ENCODE results near the gene CORIN.

CORIN gene

DNA sequence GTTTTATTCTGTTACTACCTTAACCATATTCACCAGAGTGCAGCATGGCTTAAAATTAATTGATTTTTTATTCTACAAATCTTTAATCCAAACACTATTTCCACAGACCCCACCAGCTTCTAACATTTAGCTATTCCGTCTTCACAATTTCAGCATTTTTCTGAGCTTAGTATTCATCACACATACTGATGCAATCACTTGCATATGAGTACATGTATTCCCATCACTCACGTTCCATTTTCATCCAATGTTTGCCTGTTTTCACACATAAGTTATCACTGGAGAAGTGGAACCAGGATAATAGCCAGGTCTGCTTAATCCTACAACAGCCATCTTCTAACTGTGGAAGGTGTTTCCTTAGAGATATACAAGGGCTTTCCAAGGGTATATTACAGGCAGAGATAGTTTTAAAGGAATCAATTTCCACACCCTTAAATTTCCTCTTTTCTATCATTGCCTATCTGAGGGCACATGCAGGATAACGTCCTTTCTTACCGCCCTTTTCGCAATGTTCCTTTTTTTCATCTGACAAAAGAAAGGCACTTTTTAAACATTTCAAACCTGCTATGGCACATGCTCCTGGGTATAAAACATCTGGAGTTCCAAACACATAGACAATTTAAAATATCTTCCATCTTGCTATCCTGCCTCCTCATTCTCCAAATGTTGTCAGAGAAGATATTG, 115.8 kb downstream of the CORIN start:
- H3K4me3 ChIP-seq (IDR thresholded peaks at IDR 0.05; ENCODE audit: insufficient read depth, low read depth, low read length), result no peak overlapping the region
- no peak overlapping the region for H2AFZ ChIP-seq (ENCODE audit: low read depth)
- no peaks in the 10 kb centered on the region for H3K4me1 ChIP-seq (ENCODE audit: low read depth, poor library complexity, severe bottlenecking)
- no peaks in the 10 kb centered on the region for H3K79me2 ChIP-seq (ENCODE audit: insufficient read depth, low read depth)
- no peaks in the 10 kb centered on the region for H4K20me1 ChIP-seq (ENCODE audit: insufficient read depth)
- no peaks in the 10 kb centered on the region for H3K27me3 ChIP-seq (ENCODE audit: insufficient read depth, low read depth)
- H3K36me3 ChIP-seq (ENCODE audit: insufficient read depth), result no peaks in the 10 kb centered on the region
- H3K4me2 ChIP-seq, result no peak overlapping the region
- TF ChIP-seq, protein P1, sequence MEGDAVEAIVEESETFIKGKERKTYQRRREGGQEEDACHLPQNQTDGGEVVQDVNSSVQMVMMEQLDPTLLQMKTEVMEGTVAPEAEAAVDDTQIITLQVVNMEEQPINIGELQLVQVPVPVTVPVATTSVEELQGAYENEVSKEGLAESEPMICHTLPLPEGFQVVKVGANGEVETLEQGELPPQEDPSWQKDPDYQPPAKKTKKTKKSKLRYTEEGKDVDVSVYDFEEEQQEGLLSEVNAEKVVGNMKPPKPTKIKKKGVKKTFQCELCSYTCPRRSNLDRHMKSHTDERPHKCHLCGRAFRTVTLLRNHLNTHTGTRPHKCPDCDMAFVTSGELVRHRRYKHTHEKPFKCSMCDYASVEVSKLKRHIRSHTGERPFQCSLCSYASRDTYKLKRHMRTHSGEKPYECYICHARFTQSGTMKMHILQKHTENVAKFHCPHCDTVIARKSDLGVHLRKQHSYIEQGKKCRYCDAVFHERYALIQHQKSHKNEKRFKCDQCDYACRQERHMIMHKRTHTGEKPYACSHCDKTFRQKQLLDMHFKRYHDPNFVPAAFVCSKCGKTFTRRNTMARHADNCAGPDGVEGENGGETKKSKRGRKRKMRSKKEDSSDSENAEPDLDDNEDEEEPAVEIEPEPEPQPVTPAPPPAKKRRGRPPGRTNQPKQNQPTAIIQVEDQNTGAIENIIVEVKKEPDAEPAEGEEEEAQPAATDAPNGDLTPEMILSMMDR (conservative IDR thresholded peaks at IDR 0.05; ENCODE audit: low read depth, low read length), result no peak
- H3K27ac ChIP-seq, result no peak overlapping the region
- no peak overlapping the region for H3K9ac ChIP-seq

DNA sequence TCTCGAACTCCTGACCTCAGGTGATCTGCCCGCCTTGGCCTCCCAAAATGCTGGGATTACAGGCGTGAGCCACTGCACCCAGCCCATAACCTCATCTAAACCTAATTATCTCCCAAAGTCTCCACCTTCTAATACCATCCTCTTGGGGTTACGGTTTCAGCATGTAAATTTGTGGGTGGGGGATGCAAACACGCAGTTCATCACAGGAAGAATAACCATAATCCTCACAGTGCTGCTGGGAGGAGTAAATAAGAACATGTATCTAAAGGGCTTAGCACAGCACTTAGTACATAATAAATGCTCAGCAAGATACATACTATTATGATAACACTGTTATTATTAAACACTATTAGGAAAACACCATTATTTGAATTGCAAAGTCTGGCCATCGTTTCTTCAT, 116.4 kb downstream of the CORIN start:
- Histone ChIP-seq H3K79me2 (ENCODE audit: insufficient read depth, low read depth) (no peaks in the 10 kb centered on the region), H4K20me1 (ENCODE audit: insufficient read depth) (no peaks in the 10 kb centered on the region), H3K36me3 (ENCODE audit: insufficient read depth) (no peaks in the 10 kb centered on the region), H3K4me1 (ENCODE audit: low read depth, poor library complexity, severe bottlenecking) (no peaks in the 10 kb centered on the region), H3K9ac (no peak overlapping the region), H3K4me2 (no peak overlapping the region), H3K27me3 (ENCODE audit: insufficient read depth, low read depth) (no peaks in the 10 kb centered on the region), H2AFZ (ENCODE audit: low read depth) (no peak overlapping the region), H3K27ac (no peak overlapping the region), H3K4me3 (IDR thresholded peaks at IDR 0.05; ENCODE audit: insufficient read depth, low read depth, low read length) (no peak overlapping the region)
- TF ChIP-seq, protein P1 (conservative IDR thresholded peaks at IDR 0.05; ENCODE audit: low read depth, low read length), result no peak

DNA sequence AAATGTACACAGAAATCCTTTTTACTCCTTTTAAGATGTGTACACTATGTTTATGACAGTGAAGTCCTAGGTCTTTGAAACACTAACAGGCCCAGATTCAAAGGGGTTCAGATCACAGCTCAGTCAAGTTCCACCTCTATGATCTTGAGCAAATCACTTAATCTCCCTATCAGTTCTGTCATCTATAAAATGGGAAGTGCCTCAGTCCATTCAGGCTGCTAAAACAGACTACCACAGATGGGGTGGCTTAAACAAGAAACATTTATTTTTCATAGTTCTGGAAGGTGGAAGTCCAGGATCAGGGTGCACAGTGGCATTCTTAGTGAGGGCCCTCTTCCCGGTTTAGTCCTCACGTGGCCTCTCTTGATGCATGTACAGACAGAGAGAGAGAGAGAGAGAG, 117.1 kb downstream of the CORIN start:
- Histone ChIP-seq H3K27ac (no peak overlapping the region), H3K9ac (no peak overlapping the region), H3K4me2 (no peak overlapping the region), H3K4me3 (IDR thresholded peaks at IDR 0.05; ENCODE audit: insufficient read depth, low read depth, low read length) (no peak overlapping the region), H3K36me3 (ENCODE audit: insufficient read depth) (no peaks in the 10 kb centered on the region), H2AFZ (ENCODE audit: low read depth) (no peak overlapping the region), H3K4me1 (ENCODE audit: low read depth, poor library complexity, severe bottlenecking) (no peaks in the 10 kb centered on the region), H4K20me1 (ENCODE audit: insufficient read depth) (no peaks in the 10 kb centered on the region), H3K79me2 (ENCODE audit: insufficient read depth, low read depth) (no peaks in the 10 kb centered on the region), H3K27me3 (ENCODE audit: insufficient read depth, low read depth) (no peaks in the 10 kb centered on the region)
- TF ChIP-seq, protein P1 (conservative IDR thresholded peaks at IDR 0.05; ENCODE audit: low read depth, low read length), result no peak

DNA sequence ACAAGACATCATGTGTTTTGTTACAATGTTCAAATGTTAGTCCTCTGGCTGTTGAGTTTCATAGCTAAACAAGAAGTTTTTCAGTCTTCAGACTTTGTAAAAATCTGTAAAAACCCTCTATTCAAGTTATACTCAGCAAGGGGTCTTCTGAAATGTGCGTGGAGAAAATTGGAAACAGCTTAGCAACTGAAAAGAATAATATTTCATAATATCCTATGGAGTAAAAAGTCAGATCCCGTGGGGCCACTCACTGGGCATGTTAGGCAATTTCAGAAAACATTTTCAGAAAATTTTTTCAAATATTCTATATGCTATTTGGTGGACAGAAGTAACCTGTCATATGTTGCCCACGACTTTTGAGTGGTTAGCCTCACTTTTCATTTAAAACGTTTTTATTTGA, 118.3 kb downstream of the CORIN start:
- no peak overlapping the region for H3K4me3 ChIP-seq (IDR thresholded peaks at IDR 0.05; ENCODE audit: insufficient read depth, low read depth, low read length)
- H4K20me1 ChIP-seq (ENCODE audit: insufficient read depth), result no peaks in the 10 kb centered on the region
- H3K4me2 ChIP-seq, result no peak overlapping the region
- no peak overlapping the region for H3K27ac ChIP-seq
- H2AFZ ChIP-seq (ENCODE audit: low read depth), result no peak overlapping the region
- TF ChIP-seq, protein P1 (conservative IDR thresholded peaks at IDR 0.05; ENCODE audit: low read depth, low read length), result no peak
- no peaks in the 10 kb centered on the region for H3K4me1 ChIP-seq (ENCODE audit: low read depth, poor library complexity, severe bottlenecking)
- no peak overlapping the region for H3K9ac ChIP-seq
- no peaks in the 10 kb centered on the region for H3K79me2 ChIP-seq (ENCODE audit: insufficient read depth, low read depth)
- H3K36me3 ChIP-seq (ENCODE audit: insufficient read depth), result no peaks in the 10 kb centered on the region
- no peaks in the 10 kb centered on the region for H3K27me3 ChIP-seq (ENCODE audit: insufficient read depth, low read depth)

Measured in KMS-11 (cell line).